ENCODE measurements around the gene CAMKK1.

- TF ChIP-seq, protein P1, sequence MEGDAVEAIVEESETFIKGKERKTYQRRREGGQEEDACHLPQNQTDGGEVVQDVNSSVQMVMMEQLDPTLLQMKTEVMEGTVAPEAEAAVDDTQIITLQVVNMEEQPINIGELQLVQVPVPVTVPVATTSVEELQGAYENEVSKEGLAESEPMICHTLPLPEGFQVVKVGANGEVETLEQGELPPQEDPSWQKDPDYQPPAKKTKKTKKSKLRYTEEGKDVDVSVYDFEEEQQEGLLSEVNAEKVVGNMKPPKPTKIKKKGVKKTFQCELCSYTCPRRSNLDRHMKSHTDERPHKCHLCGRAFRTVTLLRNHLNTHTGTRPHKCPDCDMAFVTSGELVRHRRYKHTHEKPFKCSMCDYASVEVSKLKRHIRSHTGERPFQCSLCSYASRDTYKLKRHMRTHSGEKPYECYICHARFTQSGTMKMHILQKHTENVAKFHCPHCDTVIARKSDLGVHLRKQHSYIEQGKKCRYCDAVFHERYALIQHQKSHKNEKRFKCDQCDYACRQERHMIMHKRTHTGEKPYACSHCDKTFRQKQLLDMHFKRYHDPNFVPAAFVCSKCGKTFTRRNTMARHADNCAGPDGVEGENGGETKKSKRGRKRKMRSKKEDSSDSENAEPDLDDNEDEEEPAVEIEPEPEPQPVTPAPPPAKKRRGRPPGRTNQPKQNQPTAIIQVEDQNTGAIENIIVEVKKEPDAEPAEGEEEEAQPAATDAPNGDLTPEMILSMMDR (IDR thresholded peaks at IDR 0.05 in 2 of 3, conservative IDR thresholded peaks at IDR 0.05 in 1 of 3; ENCODE audit: insufficient read depth in 2 of 3, low read depth in 1 of 3, low read length in 3 of 3), result no peak
- no peak for TF ChIP-seq BRCA1 (IDR thresholded peaks at IDR 0.05)
- no peak for TF ChIP-seq BRCA1 (CRISPR knock-in tag; IDR thresholded peaks at IDR 0.05)
Measured at GRCh38 chr17:3879591-3880417, 13.0 kb downstream of the CAMKK1 start.
